HG03460 (cell line): ENCODE data around the gene DENND1A.

Experiments used
- ATAC-seq: cut with Tn5 transposase; IDR thresholded peaks from one replicate; pipeline ENCODE4 v1.9.1; 2021; ENCODE audit not compliant: unreplicated experiment

The DENND1A gene

DNA sequence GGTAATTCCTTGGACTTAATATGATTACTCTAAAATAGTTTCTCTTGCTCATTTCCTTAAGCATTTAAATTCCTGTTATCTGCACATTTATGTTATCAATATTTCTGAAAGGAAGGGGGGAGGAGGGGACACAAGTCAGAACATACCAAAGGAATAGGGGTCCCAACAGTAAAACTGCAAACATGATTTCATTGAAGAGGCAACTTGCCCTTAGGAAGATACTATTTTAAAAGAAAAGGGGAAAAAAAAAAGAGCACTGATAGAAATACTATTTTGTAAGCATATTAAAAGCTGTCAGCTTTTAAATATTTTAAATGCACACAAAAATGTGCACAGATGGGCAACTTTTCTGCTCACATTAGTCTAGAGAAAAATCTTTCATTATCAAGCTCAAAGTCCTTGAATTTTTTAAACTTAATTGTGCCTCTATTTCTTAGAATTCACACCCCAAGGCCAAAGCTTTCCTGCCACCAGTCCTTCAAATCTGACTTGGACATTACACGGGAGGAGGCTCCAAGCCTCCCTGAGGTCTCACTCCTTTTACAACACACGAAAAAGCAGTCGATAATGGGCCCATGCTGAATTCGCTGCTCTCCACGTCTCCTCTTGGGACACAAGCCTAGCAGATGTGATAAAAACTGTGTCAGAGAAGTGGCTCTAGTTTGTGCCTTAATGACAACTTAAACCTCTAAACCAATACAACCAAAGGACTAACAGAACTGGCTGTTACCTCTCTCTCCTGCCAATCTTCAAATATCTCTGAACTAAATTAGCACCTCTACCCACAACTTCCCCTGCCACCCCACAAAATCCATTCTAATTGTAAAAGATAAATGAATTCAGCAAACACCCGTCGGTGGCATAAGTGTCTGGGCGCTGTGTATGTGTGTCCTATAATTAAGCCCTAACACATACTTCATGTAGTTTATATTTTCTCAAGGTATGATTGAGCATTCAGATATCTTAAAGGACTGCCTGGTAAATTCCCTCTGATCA is 154.3 kb downstream of the DENND1A start:
- no peak for ATAC-seq

DNA sequence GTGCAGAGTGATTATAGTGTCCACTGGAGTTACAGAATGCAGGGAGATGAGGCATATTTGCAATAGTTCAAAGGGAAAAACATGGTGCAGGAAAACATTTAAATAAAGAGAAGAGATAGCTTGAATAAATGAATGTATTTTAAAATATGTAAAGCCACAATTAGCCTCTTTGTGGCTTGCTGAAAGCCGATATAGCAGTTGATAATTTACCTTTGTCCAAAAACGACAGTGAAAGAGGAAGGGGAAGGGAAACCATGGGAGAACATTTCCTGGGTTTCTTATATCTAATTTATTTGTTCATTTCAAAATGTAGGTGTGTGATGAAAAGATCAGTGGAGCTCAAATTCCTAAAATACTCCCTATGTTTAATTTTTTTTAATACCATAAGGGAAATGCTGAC is 156.1 kb downstream of the DENND1A start:
- no peak for ATAC-seq

DNA sequence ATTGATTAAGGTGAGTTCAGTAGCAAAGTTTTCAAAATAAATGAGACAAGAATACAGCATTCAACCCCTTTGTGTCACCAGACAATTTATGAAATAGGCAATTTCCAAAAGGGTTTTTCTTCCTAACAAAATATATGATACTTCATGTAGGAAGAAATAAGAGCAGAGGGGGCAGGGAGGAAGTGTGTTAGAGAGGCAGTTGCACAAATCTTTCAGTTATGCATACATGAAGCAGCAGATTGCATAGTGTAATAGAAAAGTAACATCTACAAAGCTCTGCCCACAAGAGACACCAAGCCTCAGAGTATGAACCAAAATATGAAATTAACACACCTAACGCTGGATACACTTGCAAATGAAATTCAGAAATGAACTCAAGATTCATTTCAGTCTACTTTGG is 157.0 kb downstream of the DENND1A start:
- ATAC-seq: no peak

DNA sequence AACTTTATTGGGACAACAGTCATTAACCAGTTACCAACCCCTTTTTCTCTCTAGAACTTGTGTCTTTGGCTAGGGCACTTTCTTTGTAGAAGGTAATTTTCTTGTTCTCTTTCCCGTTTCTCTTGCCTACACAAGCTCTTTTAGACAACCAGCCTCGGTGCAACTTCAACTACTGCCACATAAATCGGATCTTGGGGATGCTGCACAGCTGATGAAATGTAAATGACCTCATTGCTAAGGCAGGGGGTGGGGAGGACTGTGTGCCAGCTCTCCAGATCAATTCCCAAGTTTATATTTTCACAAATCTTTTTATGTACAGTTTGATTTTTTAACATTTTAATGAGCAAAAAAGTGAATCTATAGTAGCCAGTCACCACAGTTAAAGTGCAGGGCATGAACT is 157.6 kb downstream of the DENND1A start:
- ATAC-seq: no peak

DNA sequence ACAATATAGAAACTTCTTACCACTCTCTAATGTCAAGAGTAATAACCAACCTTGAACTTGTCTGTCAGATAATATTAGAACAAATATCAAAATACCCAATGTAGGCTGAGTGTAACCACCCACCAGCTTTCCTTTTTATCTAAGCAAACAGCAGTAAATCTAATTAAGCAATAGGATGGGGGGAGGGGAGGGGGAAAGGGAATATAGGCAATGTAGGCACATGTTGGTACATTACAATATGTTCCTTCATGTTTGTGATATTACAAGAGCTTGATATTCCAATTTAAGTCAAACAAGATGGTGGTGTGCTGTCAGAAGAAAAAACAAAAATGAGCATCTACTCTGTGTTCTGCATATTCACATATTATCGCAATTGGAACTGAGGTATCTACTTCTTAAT is 158.2 kb downstream of the DENND1A start:
- ATAC-seq: no peak

- no peak for ATAC-seq
Observed at GRCh38 chr9:123769719-123770118, 160.2 kb downstream of the DENND1A start.

DNA sequence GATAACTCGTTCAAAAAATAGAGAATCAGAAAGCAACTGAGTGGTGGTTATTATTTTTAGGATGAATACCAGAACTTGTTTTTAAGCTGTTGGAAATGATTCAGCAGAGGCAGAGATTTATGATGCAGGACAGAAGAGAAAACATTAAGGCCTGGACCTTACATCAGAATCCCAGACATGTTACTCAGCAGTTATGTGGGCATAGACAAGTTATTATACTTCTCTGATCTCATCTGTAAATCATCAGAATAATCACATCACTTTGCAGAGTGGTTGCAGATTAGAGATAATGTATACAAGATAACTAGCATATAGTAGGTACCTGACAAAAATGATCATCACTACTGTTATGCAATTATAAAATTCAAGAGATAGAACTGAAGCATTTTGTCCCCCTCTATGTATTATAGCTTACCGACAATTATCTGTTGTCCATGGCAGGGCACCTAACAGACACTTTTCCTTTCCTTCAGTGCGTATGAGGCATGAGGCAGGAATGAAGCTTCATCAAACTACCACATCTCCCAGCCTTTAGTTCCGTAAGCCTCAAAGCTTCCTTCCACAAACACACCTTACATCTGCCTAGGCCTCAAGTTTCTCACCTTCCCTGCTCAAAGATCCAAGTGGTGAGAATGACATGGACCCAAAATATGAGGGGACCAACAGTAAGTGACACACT is 165.9 kb downstream of the DENND1A start:
- no peak for ATAC-seq

DNA sequence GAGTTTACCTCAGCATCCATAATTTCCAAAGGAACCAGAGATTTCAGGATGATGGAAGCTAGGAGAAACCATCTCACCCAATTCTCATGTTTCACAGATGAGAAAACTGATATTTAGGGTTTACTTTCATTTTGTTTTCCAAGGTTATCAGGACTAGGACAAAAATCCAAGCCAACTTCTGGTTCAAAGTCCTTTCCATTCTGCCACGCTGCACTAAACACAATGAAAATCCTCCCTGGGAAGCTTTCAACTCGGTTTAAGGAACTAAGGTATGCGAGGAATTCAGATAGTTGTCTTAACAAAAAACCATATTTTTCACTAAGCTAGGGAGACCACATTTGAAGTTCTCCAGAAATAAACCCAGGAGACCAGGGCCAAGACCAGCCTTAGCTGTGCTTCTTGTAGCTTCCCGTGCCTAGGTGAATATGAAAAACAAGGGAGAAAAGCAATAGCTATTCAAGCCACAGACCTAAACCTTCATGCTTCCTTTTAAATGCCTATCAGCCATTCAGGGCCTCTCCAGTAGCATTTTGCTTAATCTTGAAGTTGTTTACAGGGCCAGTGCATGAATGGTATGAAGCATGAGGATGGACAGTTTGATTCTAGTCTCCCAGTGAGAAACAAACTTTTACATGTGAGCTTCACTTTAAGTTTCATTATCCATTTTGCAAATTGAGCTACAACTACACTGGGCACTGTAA is 167.9 kb downstream of the DENND1A start:
- no peak for ATAC-seq

GRCh38 chr9:123757960-123758359 is 172.0 kb downstream of the DENND1A start:
- no peak for ATAC-seq

GRCh38 chr9:123757547-123757946 is 172.4 kb downstream of the DENND1A start:
- ATAC-seq: no peak

- ATAC-seq: no peak
Observed at GRCh38 chr9:123756484-123757106, 173.3 kb downstream of the DENND1A start.

- no peak for ATAC-seq
Observed at GRCh38 chr9:123753669-123754258, 176.2 kb downstream of the DENND1A start.

GRCh38 chr9:123753016-123753415 is 176.9 kb downstream of the DENND1A start:
- no peak for ATAC-seq

- peak; percentile 68 for ATAC-seq
Observed at GRCh38 chr9:123749580-123750202, 180.2 kb downstream of the DENND1A start.

DNA sequence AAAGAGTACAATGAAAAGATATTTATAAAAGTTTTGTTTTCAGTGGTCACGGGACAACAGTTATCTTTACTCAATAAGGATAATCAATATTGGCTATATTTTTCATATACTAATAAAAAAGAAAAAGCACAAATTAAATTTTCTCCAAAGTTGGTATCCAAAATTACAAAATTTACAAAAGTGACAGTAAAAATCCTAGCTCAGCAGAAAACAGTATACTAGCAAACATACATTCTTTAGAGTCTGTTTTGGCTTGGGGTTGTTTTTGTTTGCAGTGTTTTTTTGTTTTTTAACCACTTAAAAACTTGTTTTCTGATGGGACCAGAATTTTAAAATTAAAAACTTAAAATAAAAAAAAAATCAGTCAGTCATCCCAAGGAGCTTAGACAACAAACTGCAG is 183.2 kb downstream of the DENND1A start:
- ATAC-seq: no peak

GRCh38 chr9:123745933-123746332 is 184.0 kb downstream of the DENND1A start:
- ATAC-seq: no peak

DNA sequence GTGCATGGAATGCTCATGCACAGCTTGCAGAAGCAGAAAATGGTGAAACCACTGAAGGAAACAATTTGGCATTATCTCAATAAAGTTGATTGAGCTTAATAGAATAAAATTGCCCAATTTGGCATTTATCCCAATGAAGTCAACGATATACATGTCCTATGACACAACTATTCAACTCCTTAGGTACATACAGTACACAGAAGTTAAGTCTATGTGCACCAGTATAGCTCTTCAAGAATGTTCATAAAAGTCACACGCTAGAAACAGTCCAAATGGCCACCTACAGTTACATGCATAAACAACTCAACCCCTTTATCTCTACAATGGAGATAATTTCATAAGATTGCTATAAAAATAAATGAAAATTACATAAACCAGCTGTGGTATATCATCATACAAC is 184.5 kb downstream of the DENND1A start:
- ATAC-seq: no peak

DNA sequence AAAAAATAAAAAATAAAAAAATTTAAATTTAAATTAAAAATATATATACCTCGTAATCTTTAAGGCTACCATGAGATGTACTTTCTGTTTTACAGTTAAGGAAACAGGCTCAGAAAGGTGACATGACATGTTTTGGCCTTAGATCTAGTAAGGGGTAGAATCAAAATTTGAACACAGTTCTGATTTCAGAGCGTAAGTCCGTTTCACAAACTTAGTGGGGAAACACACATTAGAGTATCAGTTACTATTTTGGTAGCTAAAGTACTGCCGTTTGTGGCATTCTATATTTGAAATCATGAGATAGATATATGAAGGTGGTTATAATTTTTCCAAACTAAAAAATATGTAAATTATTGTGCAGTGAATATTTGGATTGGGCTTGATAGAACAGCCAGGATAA is 186.2 kb downstream of the DENND1A start:
- no peak for ATAC-seq

DNA sequence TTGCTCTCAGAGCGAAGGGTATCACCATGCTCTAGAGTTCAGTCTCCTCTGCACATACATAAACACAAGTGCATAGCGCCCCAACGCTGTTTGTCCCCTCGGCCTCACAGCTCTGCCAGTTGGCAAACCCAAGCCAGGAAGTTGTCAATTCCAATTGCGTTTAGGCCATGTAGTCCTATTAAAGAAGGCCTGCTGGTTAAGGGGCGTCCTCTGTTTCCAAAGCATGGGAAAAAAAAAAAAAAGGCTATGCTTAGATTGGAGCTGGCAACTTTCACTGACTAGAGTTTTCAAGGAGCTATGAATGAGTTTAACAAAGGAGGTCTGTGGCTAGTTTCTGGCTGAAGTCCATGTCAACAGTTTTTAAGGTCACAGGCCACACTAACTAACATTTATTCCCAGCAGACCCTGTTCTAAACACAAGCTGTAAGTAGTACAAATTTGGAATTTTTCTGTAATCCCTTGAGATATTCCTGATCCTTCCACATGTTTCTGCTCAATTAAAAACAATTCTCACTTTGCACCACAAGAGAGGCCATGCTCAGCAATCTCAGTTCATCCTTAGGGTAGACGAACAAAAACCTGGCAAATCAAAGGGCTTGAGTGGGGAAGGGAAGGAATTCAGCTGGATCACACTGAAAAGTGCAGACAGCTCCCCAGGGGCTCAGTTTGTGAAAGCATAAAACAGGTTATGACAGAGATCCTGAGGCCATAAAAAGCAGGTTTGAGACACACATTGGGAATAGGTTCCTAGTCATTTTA is 187.7 kb downstream of the DENND1A start:
- ATAC-seq: no peak

- no peak for ATAC-seq
Observed at GRCh38 chr9:123741214-123741613, 188.7 kb downstream of the DENND1A start.
